ENCODE data around the gene ADAM12. TPM values are rescaled to one million over a fixed set of nuclear protein-coding genes. Genes with fewer than 3 reads are reported as not detected.
A peak's percentile ranks its signal among the peaks of the same experiment; 100 is the strongest.

Gene ADAM12
- polyA plus RNA-seq, 1 experiment: 8.6 TPM

DNA sequence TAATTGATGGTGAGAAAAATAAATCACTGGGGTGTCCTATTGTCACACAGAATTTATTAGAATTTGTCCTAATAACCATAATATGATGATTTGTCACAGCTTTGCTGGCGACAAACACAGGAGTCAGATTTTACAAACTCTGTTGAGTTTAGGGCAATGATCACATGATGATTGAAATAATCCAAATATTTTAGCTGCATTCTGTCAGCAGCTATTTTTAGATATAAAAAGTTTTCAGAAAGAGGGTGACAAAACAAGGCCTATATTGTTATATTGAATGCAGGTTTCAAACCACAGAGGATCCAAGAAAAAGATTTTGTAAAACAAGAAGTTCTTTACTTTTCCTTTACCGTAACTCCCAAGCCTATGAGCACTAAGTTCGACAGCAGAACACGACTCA, 178.8 kb downstream of the ADAM12 start:
- DNase-seq (ENCODE audit: low read depth): no peak
- Histone ChIP-seq H3K36me3 (ENCODE audit: control insufficient read depth, insufficient read depth, low read length) (no peaks in the 10 kb centered on the region), H3K27me3 (ENCODE audit: control insufficient read depth, insufficient read depth, low read length) (no peaks in the 10 kb centered on the region), H3K4me3 (ENCODE audit: low read depth, low read length) (no peak overlapping the region)
- CTCF ChIA-PET: interaction anchor here (0.9 to 1.3 kb wide), 2 partner anchors 8 to 31 kb away, joined by 3 read pairs; no protein-coding TSS in a partner anchor
- POLR2A ChIA-PET: no interaction called here
- TF ChIP-seq, protein P1, sequence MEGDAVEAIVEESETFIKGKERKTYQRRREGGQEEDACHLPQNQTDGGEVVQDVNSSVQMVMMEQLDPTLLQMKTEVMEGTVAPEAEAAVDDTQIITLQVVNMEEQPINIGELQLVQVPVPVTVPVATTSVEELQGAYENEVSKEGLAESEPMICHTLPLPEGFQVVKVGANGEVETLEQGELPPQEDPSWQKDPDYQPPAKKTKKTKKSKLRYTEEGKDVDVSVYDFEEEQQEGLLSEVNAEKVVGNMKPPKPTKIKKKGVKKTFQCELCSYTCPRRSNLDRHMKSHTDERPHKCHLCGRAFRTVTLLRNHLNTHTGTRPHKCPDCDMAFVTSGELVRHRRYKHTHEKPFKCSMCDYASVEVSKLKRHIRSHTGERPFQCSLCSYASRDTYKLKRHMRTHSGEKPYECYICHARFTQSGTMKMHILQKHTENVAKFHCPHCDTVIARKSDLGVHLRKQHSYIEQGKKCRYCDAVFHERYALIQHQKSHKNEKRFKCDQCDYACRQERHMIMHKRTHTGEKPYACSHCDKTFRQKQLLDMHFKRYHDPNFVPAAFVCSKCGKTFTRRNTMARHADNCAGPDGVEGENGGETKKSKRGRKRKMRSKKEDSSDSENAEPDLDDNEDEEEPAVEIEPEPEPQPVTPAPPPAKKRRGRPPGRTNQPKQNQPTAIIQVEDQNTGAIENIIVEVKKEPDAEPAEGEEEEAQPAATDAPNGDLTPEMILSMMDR (IDR thresholded peaks at IDR 0.05; ENCODE audit: insufficient read depth, low read depth, low read length): no peak

DNA sequence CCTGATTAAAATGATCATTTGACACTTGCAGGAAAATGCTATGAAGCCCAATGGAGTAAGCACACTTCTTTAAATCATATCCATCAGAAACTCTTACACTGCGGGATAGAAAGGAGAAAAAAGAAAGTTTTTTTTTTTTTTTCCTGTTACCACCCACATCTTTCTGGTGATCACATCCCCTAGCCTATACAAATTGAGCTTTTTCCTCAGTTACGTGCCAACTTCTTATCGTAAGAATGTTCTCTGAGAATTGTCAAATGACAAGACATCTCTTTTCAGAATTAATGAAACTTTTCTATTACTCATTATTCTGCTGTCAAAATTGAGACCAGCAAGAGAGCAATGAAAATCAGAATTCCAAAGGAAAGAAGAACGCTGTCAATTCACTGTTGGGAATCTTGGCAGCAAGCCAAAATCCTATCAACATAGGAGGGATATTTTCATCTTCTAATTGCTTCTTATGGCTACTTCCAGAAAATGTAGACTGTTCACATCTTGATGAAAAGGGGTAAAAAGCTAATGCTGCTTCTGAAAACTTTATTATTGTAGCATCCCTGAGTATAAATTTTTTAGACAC, 179.5 kb downstream of the ADAM12 start:
- ChIA-PET POLR2A (no interaction called here), CTCF (interaction anchor here (0.9 to 1.3 kb wide), 2 partner anchors 9 to 32 kb away, joined by 3 read pairs; no protein-coding TSS in a partner anchor)
- TF ChIP-seq, protein P1 (IDR thresholded peaks at IDR 0.05; ENCODE audit: insufficient read depth, low read depth, low read length): no peak
- Histone ChIP-seq H3K4me3 (ENCODE audit: low read depth, low read length) (no peak overlapping the region), H3K36me3 (ENCODE audit: control insufficient read depth, insufficient read depth, low read length) (no peaks in the 10 kb centered on the region), H3K27me3 (ENCODE audit: control insufficient read depth, insufficient read depth, low read length) (no peaks in the 10 kb centered on the region)
- DNase-seq (ENCODE audit: low read depth): no peak

DNA sequence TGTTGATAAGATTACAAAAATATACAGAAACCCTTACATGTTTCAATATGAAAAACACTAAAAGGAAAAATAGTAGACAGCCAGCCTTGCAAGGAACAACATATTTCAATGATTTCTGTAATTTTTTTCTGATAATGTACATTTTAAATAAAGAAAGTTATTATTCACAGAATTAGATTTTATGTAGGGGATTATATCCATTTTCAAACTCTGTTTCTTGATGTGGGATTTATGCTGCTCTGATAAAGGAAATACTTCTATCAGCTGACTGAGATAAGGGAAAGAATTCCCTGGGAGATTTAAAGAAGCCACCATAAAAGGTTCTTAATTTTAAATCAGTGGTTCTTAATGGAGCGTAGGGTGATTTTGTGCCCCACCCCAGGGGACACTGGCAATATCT, 180.4 kb downstream of the ADAM12 start:
- TF ChIP-seq, protein P1 (IDR thresholded peaks at IDR 0.05; ENCODE audit: insufficient read depth, low read depth, low read length): no peak
- CTCF ChIA-PET: interaction anchor here (0.6 to 1.0 kb wide), 3 partner anchors 13 to 225 kb away, joined by 3 to 5 read pairs (median 3); no protein-coding TSS in a partner anchor
- POLR2A ChIA-PET: interaction anchor here (0.5 to 0.9 kb wide), 2 partner anchors 9 to 15 kb away, joined by 4 to 6 read pairs; no protein-coding TSS in a partner anchor
- Histone ChIP-seq H3K4me3 (ENCODE audit: low read depth, low read length) (no peak overlapping the region), H3K27me3 (ENCODE audit: control insufficient read depth, insufficient read depth, low read length) (no peaks in the 10 kb centered on the region), H3K36me3 (ENCODE audit: control insufficient read depth, insufficient read depth, low read length) (no peaks in the 10 kb centered on the region)
- no peak for DNase-seq (ENCODE audit: low read depth)

DNA sequence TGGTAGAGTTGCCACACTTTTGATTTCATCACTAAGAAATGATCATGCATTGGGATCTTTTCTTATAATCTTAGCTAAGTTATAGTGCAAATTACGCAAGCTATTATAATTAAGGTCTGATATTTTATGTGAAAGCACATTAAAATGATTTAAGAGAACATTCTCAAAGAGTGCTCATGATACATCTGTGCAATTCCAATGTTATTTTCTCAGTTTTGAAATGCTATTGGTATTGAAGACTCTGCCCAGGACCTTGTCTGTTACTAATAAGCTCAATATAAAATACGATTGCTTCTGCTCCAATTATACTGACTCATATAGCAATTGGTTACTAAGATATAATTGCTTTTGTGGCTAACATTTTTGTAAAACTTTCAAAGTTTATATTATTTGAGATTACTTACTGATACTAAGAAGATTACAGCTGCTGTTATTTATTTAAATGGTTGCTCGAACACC, 180.9 kb downstream of the ADAM12 start:
- H3K4me3 ChIP-seq (ENCODE audit: low read depth, low read length): no peak overlapping the region
- ChIA-PET POLR2A (interaction anchor here (0.5 to 0.9 kb wide), 2 partner anchors 9 to 15 kb away, joined by 4 to 6 read pairs; no protein-coding TSS in a partner anchor), CTCF (interaction anchor here (0.6 to 1.0 kb wide), 4 partner anchors 13 to 224 kb away, joined by 3 to 5 read pairs (median 3); no protein-coding TSS in a partner anchor)
- peak; percentile 64 for DNase-seq (ENCODE audit: low read depth)
- no peaks in the 10 kb centered on the region for H3K27me3 ChIP-seq (ENCODE audit: control insufficient read depth, insufficient read depth, low read length)
- TF ChIP-seq, protein P1 (IDR thresholded peaks at IDR 0.05; ENCODE audit: insufficient read depth, low read depth, low read length): no peak
- no peaks in the 10 kb centered on the region for H3K36me3 ChIP-seq (ENCODE audit: control insufficient read depth, insufficient read depth, low read length)

DNA sequence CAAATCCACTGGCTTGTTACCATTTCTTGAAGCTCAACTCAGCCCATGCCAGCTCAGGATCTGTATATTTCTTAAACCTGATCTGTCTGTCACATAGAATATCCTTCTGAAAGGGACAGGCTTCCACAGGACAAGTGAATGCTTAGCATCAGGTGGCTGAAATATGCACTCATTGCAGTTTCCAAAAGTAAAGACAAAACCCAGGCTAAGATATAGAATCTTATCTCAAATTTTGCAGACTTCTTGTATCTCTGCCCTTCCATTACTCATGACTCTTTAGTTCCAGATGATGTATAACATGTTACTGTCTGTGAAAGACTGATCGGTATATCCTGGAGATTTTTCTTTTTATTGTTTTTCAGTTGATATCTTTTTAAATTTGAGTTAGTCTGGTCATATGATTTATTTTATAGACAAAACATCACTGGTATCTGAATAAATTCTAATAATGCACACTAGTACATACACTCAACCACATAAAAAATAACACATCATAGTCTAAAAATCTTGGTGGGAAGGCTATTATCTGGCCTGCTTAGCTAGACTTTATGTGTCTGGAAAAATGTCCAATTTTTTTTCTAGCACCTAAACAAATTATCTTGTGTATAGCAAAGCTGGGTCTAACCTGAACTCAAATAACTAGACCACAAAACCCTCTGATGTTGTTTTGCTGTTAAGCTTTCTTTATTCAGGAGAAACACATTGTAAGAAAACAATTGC, 182.6 kb downstream of the ADAM12 start:
- DNase-seq (ENCODE audit: low read depth): no peak
- TF ChIP-seq, protein P1 (IDR thresholded peaks at IDR 0.05; ENCODE audit: insufficient read depth, low read depth, low read length): no peak
- no peaks in the 10 kb centered on the region for H3K27me3 ChIP-seq (ENCODE audit: control insufficient read depth, insufficient read depth, low read length)
- ChIA-PET POLR2A (no interaction called here), CTCF (no interaction called here)
- no peak overlapping the region for H3K4me3 ChIP-seq (ENCODE audit: low read depth, low read length)
- H3K36me3 ChIP-seq (ENCODE audit: control insufficient read depth, insufficient read depth, low read length): no peaks in the 10 kb centered on the region
